Measurements from ENCODE around the gene POLR2C. TPM values are rescaled to one million over a fixed set of nuclear protein-coding genes. Genes with fewer than 3 reads are reported as not detected.
"Not testable (repeated sequence)": the region's sequence is repeated elsewhere in the genome, so short reads cannot be mapped to it uniquely, and the experiment has no call there.

Gene POLR2C
- total RNA-seq, 2 donors from 2014 or later = 39.4 to 40.3 TPM

GRCh38 chr16:57489229-57489628 lies 26.8 kb downstream of the POLR2C start:
- intact Hi-C loops (cut with DNase I) = no loop called here
- no peak for DNase-seq (ENCODE audit: low spot score)

DNA sequence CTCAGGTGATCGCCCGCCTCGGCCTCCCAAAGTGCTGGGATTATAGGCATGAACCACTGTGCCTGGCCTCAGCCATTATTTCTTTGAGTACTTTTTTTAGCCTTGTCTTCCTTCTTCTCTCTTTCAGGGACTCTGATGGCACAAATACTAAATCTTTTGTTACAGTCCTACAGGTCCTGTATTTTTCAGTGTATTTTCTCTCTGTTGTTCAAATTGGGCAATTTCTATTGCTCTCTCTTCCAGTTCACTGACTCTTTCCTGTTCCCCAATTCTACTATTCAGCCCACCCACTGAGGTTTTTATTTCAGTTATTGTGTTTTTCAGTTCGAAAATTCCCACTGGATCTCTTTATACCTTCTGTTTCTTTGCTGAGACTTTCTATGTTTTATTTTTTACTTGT lies 31.3 kb downstream of the POLR2C start:
- DNase-seq (ENCODE audit: low spot score) = no peak
- intact Hi-C loops (cut with DNase I) = loop anchor here in 1 of 2 donors (5.0 kb wide), 1 partner anchor 1236 kb away; no protein-coding TSS in a partner anchor

DNA sequence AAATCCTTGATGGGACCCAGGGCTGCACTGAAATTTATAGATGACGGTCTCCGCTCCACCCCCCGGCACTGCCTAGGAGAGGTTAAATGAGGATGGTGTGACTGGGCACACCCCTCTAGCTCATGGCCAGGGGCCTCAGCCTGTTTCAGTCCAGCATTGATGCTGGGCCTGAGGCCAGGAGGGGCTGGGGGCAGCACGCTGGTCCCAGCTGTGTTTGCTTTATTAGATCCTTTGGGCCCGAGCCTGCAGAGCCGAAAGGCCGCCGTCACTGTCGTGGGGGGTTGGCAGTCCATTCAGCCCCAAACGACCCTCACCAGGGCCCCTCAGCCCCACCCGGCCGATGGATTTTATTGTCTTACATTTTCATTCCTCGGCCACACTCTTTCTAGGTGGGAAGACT lies 34.6 kb downstream of the POLR2C start:
- peak; percentile 46 for DNase-seq (ENCODE audit: low spot score)
- intact Hi-C loops (cut with DNase I) = no loop called here

- DNase-seq (ENCODE audit: low spot score) = peak; percentile 64
- intact Hi-C loops (cut with DNase I) = no loop called here
These were observed 35.6 kb downstream of the POLR2C start for GRCh38 chr16:57498031-57498430.

DNA sequence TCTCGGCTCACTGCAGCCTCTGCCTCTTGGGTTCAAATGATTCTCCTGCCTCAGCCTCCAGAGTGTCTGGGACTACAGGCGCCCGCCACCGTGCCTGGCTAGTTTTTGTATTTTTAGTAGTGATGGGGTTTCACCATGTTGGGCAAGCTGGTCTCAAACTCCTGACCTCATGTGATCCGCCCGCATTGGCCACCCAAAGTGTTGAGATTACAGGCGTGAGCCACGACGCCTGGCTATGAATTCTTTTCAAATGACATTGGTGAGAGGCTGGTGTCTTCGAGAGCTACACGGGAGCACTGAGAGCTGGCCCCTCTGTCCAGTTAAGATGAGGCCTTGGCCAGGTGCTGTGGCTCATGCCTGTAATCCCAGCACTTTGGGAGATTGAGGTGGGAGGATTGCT lies 37.5 kb downstream of the POLR2C start:
- peak; percentile 73 for DNase-seq (ENCODE audit: low spot score)
- intact Hi-C loops (cut with DNase I) = not testable (repeated sequence)

DNA sequence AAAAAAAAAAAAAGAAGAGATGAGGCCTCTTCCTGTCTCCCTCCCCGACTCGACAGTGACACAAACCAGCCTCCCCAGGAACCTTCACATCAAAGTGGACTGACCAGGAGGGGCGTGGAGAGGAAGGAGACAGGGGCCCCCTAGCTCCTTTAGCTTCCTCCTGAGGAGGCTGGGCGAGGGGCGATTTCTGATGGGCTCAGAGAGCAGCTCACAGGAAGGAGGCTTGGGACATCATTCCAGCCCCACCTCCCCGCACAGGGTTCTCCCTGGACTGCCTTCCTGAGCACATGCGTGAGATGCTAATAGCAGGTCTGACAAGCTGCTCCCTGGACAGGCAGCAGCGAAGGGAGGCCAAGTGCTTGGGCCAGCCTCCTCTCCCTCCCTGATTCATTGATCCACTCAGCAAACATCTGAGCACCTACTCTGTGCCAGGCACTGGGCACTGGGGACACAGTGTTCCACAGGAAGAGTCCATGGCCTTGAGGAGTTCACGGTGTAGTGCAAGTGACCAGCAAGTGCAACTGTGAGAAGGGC lies 38.2 kb downstream of the POLR2C start:
- intact Hi-C loops (cut with DNase I) = no loop called here
- DNase-seq (ENCODE audit: low spot score) = peak; percentile 62

GRCh38 chr16:57501492-57501891 lies 39.0 kb downstream of the POLR2C start:
- DNase-seq (ENCODE audit: low spot score) = peak; percentile 28
- intact Hi-C loops (cut with DNase I) = no loop called here

- DNase-seq (ENCODE audit: low spot score) = no peak
- intact Hi-C loops (cut with DNase I) = no loop called here
These were observed 39.7 kb downstream of the POLR2C start for GRCh38 chr16:57502048-57502775.

GRCh38 chr16:57503366-57503765 lies 40.9 kb downstream of the POLR2C start:
- DNase-seq (ENCODE audit: low spot score) = peak; percentile 66
- intact Hi-C loops (cut with DNase I) = no loop called here

DNA sequence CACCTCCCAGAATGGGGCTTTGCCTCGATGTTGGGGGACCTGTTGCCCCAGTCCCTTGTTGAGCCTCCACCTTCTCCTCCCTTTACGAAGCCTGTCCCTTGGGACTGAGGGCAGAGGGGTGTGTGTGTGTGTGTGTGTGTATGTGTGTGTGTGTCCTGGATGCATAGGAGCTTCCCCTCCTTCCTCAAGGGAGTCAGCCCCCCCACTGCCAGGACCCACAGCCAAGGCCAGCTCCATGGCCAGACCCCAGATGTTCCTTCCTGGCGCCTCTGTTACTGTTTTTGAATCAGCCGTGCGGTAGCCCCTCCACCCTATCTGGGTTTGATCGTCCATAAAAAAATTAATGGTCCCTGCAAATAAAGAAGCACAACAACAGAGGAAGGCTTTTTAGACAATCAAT lies 41.5 kb downstream of the POLR2C start:
- peak; percentile 35 for DNase-seq (ENCODE audit: low spot score)

DNA sequence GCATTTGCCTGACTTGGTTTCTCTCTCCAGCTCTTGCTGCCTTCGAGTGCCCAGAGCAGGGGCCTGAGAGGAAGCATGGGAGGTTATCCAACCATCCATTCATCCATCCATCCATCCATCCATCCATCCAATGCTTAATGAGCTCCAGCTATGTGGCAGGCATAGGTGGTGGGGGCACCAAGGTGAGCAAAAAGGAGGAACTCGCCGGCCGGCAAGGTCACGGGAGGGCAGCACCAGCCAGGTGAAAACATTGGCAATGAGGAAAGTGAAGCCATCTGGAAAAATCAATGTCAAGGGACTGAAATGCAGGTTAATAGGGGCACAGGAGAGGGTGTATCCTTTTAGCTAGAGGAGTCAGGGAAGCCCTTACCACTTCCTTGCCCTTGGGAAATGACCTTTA lies 42.0 kb downstream of the POLR2C start:
- intact Hi-C loops (cut with DNase I) = no loop called here
- DNase-seq (ENCODE audit: low spot score) = peak; percentile 71

More for the DNA sequence above, 41.5 kb downstream of the POLR2C start:
- intact Hi-C loops (cut with DNase I) = no loop called here

GRCh38 chr16:57505169-57505568 lies 42.7 kb downstream of the POLR2C start:
- intact Hi-C loops (cut with DNase I) = no loop called here
- DNase-seq (ENCODE audit: low spot score) = no peak

- intact Hi-C loops (cut with DNase I) = no loop called here
- peak; percentile 67 for DNase-seq (ENCODE audit: low spot score)
These were observed 44.9 kb downstream of the POLR2C start for GRCh38 chr16:57507136-57508034.

DNA sequence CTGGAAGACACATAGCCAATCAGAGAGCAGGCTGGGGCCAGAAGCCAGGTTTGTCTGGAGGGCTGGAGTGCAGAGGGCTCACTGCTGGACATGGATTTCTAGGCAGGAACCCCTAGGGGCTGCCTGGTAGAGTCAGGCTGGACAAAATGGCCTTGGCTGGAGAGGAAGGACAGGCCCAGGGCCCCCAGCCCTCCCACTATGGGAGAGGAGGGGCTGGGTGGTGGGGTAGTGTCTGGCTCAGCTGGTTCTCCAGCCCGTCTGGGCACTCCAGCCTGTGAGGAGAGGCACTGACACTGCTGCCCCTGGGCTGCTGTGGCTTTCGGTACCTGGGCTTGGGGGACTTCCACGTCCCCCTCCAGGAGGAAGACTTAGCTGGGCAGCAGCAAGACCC lies 45.6 kb downstream of the POLR2C start:
- peak; percentile 56 for DNase-seq (ENCODE audit: low spot score)
- intact Hi-C loops (cut with DNase I) = no loop called here

GRCh38 chr16:57509231-57509923 lies 46.9 kb downstream of the POLR2C start:
- DNase-seq (ENCODE audit: low spot score) = peak; percentile 68
- intact Hi-C loops (cut with DNase I) = no loop called here

DNA sequence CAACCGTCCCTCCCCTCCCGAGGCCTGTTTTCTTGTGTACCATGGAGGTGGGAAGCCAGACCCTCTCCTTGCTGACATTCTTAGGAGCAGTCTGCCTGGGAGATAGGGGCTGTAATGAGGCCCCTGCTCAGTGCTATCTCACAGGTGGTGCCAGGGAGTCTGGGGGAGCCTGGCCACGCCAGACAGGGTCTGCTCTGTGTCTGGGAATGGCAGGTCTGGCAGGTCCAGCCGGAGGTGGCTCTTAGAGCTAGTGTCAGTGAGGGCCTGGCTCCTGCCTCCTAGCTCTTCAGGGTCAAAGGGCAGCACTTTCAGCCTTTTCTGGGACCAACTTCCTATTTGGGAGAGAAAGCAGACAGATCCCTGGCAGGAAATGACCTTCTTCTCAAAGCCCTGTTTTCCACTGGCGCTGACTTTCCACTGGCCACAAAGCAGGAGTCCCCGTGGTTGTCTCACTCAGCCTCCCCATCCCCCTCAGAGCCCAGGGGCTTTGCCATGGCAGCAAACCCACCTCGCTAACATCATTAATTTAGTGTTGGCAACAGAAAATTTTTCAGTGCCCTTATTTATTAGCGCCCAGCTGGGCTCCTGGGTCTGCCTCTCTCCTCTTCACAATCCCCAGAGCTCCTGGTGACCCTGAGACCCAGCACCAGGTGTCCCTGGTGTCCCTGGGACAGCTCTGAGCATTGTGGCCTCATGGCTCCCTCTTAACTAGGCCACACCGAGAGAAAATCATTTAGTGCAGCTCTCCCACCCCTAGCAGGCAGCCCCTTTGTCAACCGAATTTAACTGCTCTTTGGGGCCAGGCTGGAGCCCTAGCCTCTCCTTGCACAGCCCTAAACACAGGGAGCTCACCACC lies 47.8 kb downstream of the POLR2C start:
- intact Hi-C loops (cut with DNase I) = no loop called here
- peak; percentile 72 for DNase-seq (ENCODE audit: low spot score)

DNA sequence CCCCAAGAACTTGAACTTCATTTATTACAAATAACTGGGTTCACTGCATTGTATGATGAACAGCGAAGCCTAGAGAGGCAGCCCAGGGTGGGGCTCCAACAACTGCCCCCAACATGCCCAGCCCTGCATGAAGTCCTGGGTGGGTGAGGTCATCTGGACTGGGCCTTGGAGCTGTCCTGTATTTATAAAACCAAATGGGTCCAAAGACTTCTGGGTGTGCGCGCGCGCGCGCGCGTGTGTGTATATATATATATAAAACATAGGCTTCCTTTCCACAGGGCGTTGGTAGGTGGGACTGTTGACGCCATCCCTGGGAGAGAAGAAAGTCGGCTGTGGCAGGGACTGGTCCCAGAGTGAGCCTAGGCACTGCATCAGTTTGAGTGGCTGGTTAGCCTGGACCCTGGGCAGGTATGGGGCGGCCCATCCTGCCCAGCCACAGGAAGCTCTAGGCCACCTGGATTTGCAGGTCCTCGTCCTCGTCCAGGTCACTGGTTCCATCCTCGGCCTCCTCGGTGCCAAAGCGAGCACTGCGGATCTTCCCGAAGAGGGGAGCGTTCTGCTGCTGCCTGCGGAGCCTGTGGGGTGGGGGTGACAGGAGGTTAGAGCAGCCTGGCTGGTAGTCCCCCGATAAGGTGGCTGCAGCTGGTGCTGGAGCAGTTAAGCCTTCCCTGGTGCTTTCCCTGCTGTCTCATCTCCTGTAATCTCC lies 50.0 kb downstream of the POLR2C start:
- DNase-seq (ENCODE audit: low spot score) = peak; percentile 47
- intact Hi-C loops (cut with DNase I) = no loop called here
